HCT116 (cell line): ENCODE data around the gene PRAMEF2.
"Not testable (repeated sequence)": the region's sequence is repeated elsewhere in the genome, so short reads cannot be mapped to it uniquely, and the experiment has no call there.

Experiments used
- ATF3 ChIP-seq: IDR thresholded peaks from 2 replicates; pipeline ENCODE4 v1.6.1; 2012
- EZH2phosphoT487 ChIP-seq: fragments of 200-600 bp; IDR thresholded peaks from 2 replicates; pipeline ENCODE4 v1.6.1; 2018; ENCODE audit warnings: antibody characterized with exemption, borderline replicate concordance
- JUND ChIP-seq: IDR thresholded peaks from 2 replicates; pipeline ENCODE4 v1.6.1; 2012
- POLR2A ChIP-seq: IDR thresholded peaks from 2 replicates; pipeline ENCODE4 v1.7.0; 2011; ENCODE audit warnings: borderline replicate concordance; ENCODE audit not compliant: insufficient read depth, insufficient read length; ENCODE audit errors: extremely low read depth
- RAD21 ChIP-seq: IDR thresholded peaks from 2 replicates; pipeline ENCODE4 v1.6.1; 2012; ENCODE audit warnings: low read depth, mild to moderate bottlenecking
- SP1 ChIP-seq: IDR thresholded peaks from 2 replicates; pipeline ENCODE4 v1.6.1; 2012; ENCODE audit warnings: low read depth
- YY1 ChIP-seq: IDR thresholded peaks from 2 replicates; pipeline ENCODE4 v1.6.1; 2011; ENCODE audit warnings: low read length, low read depth, moderate library complexity, mild to moderate bottlenecking; ENCODE audit not compliant: insufficient replicate concordance; ENCODE audit errors: extremely low read depth
- ZNF274 ChIP-seq: fragments of 200-500 bp; sonication (Bioruptor generic); IDR thresholded peaks from 2 replicates; pipeline ENCODE4 v1.6.1; 2014; ENCODE audit warnings: mild to moderate bottlenecking, low read depth, low read length, inconsistent platforms
- TF ChIP-seq, protein P1 (sequence below), 3 experiments: fragments of 200-600 bp in 1 of 3; sonication (generic) in 1 of 3; IDR thresholded peaks in 2 of 3; conservative IDR thresholded peaks in 1 of 3; 2 replicates each; pipeline ENCODE4 v1.5.1; 2012 to 2017; ENCODE audit warnings: low read depth in 2 of 3, low read length in 2 of 3, antibody characterized with exemption in 1 of 3, borderline replicate concordance in 1 of 3, control low read depth in 1 of 3, mild to moderate bottlenecking in 1 of 3, mixed read lengths in 1 of 3, mixed run types in 1 of 3, moderate library complexity in 1 of 3; ENCODE audit not compliant: insufficient read depth in 1 of 3

DNA sequence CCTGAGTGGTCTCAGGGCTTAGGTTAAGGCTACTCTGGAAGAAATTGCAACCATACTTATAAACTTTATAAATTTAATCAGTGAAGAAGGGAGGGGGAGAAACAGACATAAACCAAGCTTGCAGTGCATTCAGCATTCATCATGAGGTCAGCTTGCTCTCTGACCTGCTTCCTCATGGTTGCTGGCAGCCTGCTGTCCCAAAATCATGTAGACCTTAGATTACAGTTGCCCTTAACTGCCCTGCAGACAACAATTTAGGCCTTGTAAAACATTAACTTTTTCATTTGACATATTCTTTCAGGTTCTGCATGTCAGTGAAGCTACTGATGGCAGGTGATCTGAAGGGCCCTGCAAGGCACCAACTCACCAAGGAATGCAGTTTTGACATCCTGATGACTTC lies 42.3 kb downstream of the PRAMEF2 start:
- TF ChIP-seq JUND, SP1, ATF3, RAD21, YY1, ZNF274, POLR2A, EZH2phosphoT487: not testable (repeated sequence)
- TF ChIP-seq, protein P1, sequence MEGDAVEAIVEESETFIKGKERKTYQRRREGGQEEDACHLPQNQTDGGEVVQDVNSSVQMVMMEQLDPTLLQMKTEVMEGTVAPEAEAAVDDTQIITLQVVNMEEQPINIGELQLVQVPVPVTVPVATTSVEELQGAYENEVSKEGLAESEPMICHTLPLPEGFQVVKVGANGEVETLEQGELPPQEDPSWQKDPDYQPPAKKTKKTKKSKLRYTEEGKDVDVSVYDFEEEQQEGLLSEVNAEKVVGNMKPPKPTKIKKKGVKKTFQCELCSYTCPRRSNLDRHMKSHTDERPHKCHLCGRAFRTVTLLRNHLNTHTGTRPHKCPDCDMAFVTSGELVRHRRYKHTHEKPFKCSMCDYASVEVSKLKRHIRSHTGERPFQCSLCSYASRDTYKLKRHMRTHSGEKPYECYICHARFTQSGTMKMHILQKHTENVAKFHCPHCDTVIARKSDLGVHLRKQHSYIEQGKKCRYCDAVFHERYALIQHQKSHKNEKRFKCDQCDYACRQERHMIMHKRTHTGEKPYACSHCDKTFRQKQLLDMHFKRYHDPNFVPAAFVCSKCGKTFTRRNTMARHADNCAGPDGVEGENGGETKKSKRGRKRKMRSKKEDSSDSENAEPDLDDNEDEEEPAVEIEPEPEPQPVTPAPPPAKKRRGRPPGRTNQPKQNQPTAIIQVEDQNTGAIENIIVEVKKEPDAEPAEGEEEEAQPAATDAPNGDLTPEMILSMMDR (IDR thresholded peaks at IDR 0.05 in 2 of 3, conservative IDR thresholded peaks at IDR 0.05 in 1 of 3; ENCODE audit: borderline replicate concordance in 1 of 3, insufficient read depth in 1 of 3, low read depth in 2 of 3, low read length in 2 of 3): not testable (repeated sequence)
